SH-SY5Y (cell line): ENCODE results near the gene CCDC183.

Experiments
- GATA2 ChIP-seq: IDR thresholded peaks from 2 replicates; pipeline ENCODE4 v1.6.1; 2011; ENCODE audit warnings: mild to moderate bottlenecking, low read depth, low read length
- GATA3 ChIP-seq: IDR thresholded peaks from 2 replicates; pipeline ENCODE4 v1.6.1; 2011; ENCODE audit warnings: low read depth, mild to moderate bottlenecking, low read length, moderate library complexity

DNA sequence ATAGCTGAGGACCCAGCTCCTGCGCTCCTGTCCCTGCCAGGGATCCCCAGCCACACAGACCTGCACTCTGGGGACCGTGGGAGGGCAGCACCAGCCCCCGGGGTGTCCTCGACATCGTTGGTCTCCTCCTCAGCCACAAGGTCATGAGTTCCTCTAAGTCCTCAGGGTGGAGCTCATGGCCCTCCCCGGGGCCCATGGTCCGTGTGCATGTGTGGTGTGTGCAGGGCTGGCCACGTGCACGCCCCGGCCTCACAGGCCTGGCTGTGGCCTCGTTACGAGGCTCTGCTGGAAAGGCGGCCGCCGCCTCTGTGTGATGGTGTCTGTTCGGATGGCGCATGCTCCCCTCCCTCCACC lies 30.0 kb downstream of the CCDC183 start:
- TF ChIP-seq GATA2 (no peak), GATA3 (no peak)
